Left lung (tissue), 10 donors: ENCODE results near the gene SLCO4A1. TPM values are rescaled to one million over a fixed set of nuclear protein-coding genes. Genes with fewer than 3 reads are reported as not detected.

Source experiments
- ATAC-seq: fragments of 200-7000 bp; cut with Tn5 transposase; one replicate; pipeline ENCODE4 v1.9.1; 2020; ENCODE audit warnings: moderate library complexity
- DNase-seq, 4 donors: peaks; one replicate each; pipeline ENCODE4 v3.0.0-alpha.2; 2013 to 2020
- H3K27ac ChIP-seq, 2 donors: fragments of 200-600 bp; sonication (generic) in 1 of 2; one replicate each; pipeline versions ENCODE4 v1.5.0 to v1.8.0; 2020 to 2021
- H3K27me3 ChIP-seq, 2 donors: fragments of 200-600 bp; sonication (generic) in 1 of 2; one replicate each; pipeline versions ENCODE4 v1.5.0 to v1.8.0; 2020 to 2021
- H3K36me3 ChIP-seq, 2 donors: fragments of 200-600 bp; sonication (generic) in 1 of 2; one replicate each; pipeline versions ENCODE4 v1.5.0 to v1.8.0; 2020 to 2021
- H3K4me1 ChIP-seq, 2 donors: fragments of 200-600 bp; one replicate each; pipeline ENCODE4 v1.8.0; 2021
- H3K4me3 ChIP-seq, 2 donors: fragments of 200-600 bp; sonication (generic) in 1 of 2; one replicate each; pipeline versions ENCODE4 v1.5.0 to v1.8.0; 2020 to 2021; ENCODE audit warnings: mild to moderate bottlenecking in 1 of 2
- H3K9me3 ChIP-seq, 2 donors: fragments of 200-600 bp; sonication (generic) in 1 of 2; one replicate each; pipeline versions ENCODE4 v1.5.0 to v1.8.0; 2020 to 2021
- CTCF ChIP-seq, 2 donors: fragments of 200-600 bp; sonication (generic) in 1 of 2; IDR thresholded peaks; one replicate each; pipeline versions ENCODE4 v1.5.0 to v1.8.0; 2021; ENCODE audit warnings: antibody characterized with exemption in 2 of 2
- intact Hi-C, 2 donors: fragments of 100-400 bp; cut with DNase I; formaldehyde crosslinking; loops; one replicate each; pipeline versions ENCODE4 v1.11.2 to v1.14.2; 2022
- polyA plus RNA-seq, 6 donors: library from polyadenylated mRNA; unstranded; fragments of 120-200 nt; gene quantifications; one replicate each; pipeline ENCODE4 v1.2.1, GENCODE V29; 2013; ENCODE audit not compliant: insufficient read length in 6 of 6
- total RNA-seq, 2 donors: library from RNA; stranded (reverse); fragmentation: NEBNext Ultra II Directional; extraction: Animal tissue kit (Norgen Biotek cat#: 25700); gene quantifications; one replicate each; pipeline ENCODE4 v1.2.1, GENCODE V29; 2021
- donor health status: DM: no; HTN: yes; CAD: no.
- donor health status: DM: no; HTN: no; CAD: no.

SLCO4A1 gene
- total and polyA plus RNA-seq, 8 donors, result 0.20 to 47.2 (median 0.60) TPM

GRCh38 chr20:62684981-62685380 is 42.7 kb downstream of the SLCO4A1 start:
- TF ChIP-seq CTCF (IDR thresholded peaks at IDR 0.05), result no peak
- DNase-seq, result no peak
- Histone ChIP-seq H3K27ac (no peak overlapping the region), H3K4me3 (no peak overlapping the region), H3K27me3 (peaks cover 0 to 61% of the 10 kb centered on the region in 2 donors), H3K36me3 (no peaks in the 10 kb centered on the region), H3K4me1 (peaks cover 0 to 17% of the 10 kb centered on the region in 2 donors), H3K9me3 (peaks cover 0 to 4% of the 10 kb centered on the region in 2 donors)
- ATAC-seq, result no peak
- intact Hi-C loops, result no loop called here

- H3K36me3 ChIP-seq, result no peaks in the 10 kb centered on the region
- peaks cover 0 to 17% of the 10 kb centered on the region in 2 donors for H3K4me1 ChIP-seq
- intact Hi-C loops, result no loop called here
- no peak for TF ChIP-seq CTCF (IDR thresholded peaks at IDR 0.05)
- H3K4me3 ChIP-seq, result no peak overlapping the region
- peak in 2 of 4 donors; percentile 80 to 92 for DNase-seq
- peaks cover 0 to 64% of the 10 kb centered on the region in 2 donors for H3K27me3 ChIP-seq
- ATAC-seq, result peak; percentile 71
- no peaks in the 10 kb centered on the region for H3K9me3 ChIP-seq
- H3K27ac ChIP-seq, result peak overlapping the region in 1 of 2 donors; percentile 85
These were observed 43.7 kb downstream of the SLCO4A1 start for GRCh38 chr20:62685781-62686555.

- DNase-seq (no peak), ATAC-seq (no peak)
- no peak for TF ChIP-seq CTCF (IDR thresholded peaks at IDR 0.05)
- Histone ChIP-seq H3K27me3 (peaks cover 0 to 64% of the 10 kb centered on the region in 2 donors), H3K9me3 (no peaks in the 10 kb centered on the region), H3K4me3 (no peak overlapping the region), H3K4me1 (peaks cover 0 to 17% of the 10 kb centered on the region in 2 donors), H3K27ac (no peak overlapping the region), H3K36me3 (no peaks in the 10 kb centered on the region)
- intact Hi-C loops, result no loop called here
These were observed 44.8 kb downstream of the SLCO4A1 start for GRCh38 chr20:62686869-62687830.

- H3K4me1 ChIP-seq, result peaks cover 0 to 17% of the 10 kb centered on the region in 2 donors
- peaks cover 0 to 62% of the 10 kb centered on the region in 2 donors for H3K27me3 ChIP-seq
- ATAC-seq, result no peak
- no peak overlapping the region for H3K4me3 ChIP-seq
- no peak for DNase-seq
- no peaks in the 10 kb centered on the region for H3K36me3 ChIP-seq
- intact Hi-C loops, result no loop called here
- H3K9me3 ChIP-seq, result no peaks in the 10 kb centered on the region
- TF ChIP-seq CTCF (IDR thresholded peaks at IDR 0.05), result no peak
- H3K27ac ChIP-seq, result no peak overlapping the region
These were observed 45.8 kb downstream of the SLCO4A1 start for GRCh38 chr20:62688083-62688482.
